ENCODE data around the gene C1GALT1C1. TPM values are rescaled to one million over a fixed set of nuclear protein-coding genes. Genes with fewer than 3 reads are reported as not detected.

The C1GALT1C1 gene
- total and polyA plus RNA-seq, 2 experiments from 2014 or later, result 16.3 to 18.8 TPM

DNA sequence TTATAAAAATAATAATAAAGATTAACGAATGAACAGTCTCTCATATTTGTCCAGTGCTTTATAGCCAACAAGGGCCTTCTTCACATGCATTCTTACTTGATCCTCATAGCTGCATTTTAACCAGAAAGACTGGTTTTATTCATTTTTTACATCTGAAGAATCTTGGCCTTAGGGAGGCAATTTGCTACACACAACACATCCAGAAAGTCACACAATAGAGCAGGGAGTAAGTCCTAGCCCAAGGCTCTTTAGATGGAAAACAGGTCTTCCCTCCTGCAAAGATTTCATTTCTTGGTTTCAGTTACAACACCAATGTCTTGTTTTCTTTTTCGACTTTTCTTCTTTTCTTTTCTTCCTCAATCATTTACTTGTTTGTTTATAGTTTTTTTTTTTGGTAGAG lies 13.0 kb upstream of the C1GALT1C1 start (continued):
- TF ChIP-seq, protein P1, sequence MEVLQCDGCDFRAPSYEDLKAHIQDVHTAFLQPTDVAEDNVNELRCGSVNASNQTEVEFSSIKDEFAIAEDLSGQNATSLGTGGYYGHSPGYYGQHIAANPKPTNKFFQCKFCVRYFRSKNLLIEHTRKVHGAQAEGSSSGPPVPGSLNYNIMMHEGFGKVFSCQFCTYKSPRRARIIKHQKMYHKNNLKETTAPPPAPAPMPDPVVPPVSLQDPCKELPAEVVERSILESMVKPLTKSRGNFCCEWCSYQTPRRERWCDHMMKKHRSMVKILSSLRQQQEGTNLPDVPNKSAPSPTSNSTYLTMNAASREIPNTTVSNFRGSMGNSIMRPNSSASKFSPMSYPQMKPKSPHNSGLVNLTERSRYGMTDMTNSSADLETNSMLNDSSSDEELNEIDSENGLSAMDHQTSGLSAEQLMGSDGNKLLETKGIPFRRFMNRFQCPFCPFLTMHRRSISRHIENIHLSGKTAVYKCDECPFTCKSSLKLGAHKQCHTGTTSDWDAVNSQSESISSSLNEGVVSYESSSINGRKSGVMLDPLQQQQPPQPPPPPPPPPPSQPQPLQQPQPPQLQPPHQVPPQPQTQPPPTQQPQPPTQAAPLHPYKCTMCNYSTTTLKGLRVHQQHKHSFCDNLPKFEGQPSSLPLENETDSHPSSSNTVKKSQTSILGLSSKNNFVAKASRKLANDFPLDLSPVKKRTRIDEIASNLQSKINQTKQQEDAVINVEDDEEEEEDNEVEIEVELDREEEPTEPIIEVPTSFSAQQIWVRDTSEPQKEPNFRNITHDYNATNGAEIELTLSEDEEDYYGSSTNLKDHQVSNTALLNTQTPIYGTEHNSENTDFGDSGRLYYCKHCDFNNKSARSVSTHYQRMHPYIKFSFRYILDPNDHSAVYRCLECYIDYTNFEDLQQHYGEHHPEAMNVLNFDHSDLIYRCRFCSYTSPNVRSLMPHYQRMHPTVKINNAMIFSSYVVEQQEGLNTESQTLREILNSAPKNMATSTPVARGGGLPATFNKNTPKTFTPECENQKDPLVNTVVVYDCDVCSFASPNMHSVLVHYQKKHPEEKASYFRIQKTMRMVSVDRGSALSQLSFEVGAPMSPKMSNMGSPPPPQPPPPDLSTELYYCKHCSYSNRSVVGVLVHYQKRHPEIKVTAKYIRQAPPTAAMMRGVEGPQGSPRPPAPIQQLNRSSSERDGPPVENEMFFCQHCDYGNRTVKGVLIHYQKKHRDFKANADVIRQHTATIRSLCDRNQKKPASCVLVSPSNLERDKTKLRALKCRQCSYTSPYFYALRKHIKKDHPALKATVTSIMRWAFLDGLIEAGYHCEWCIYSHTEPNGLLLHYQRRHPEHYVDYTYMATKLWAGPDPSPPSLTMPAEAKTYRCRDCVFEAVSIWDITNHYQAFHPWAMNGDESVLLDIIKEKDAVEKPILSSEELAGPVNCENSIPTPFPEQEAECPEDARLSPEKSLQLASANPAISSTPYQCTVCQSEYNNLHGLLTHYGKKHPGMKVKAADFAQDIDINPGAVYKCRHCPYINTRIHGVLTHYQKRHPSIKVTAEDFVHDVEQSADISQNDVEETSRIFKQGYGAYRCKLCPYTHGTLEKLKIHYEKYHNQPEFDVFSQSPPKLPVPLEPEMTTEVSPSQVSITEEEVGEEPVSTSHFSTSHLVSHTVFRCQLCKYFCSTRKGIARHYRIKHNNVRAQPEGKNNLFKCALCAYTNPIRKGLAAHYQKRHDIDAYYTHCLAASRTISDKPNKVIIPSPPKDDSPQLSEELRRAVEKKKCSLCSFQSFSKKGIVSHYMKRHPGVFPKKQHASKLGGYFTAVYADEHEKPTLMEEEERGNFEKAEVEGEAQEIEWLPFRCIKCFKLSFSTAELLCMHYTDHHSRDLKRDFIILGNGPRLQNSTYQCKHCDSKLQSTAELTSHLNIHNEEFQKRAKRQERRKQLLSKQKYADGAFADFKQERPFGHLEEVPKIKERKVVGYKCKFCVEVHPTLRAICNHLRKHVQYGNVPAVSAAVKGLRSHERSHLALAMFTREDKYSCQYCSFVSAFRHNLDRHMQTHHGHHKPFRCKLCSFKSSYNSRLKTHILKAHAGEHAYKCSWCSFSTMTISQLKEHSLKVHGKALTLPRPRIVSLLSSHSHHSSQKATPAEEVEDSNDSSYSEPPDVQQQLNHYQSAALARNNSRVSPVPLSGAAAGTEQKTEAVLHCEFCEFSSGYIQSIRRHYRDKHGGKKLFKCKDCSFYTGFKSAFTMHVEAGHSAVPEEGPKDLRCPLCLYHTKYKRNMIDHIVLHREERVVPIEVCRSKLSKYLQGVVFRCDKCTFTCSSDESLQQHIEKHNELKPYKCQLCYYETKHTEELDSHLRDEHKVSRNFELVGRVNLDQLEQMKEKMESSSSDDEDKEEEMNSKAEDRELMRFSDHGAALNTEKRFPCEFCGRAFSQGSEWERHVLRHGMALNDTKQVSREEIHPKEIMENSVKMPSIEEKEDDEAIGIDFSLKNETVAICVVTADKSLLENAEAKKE (CRISPR knock-in tag; IDR thresholded peaks at IDR 0.05), result no peak
- no peak for TF ChIP-seq ZNF331 (CRISPR knock-in tag; IDR thresholded peaks at IDR 0.05; ENCODE audit: low read depth)
- TF ChIP-seq STAT1 (IDR thresholded peaks at IDR 0.05; ENCODE audit: unreplicated experiment), result no peak
- no peak for TF ChIP-seq JUNB (IDR thresholded peaks at IDR 0.05; ENCODE audit: unreplicated experiment)
- TF ChIP-seq POLR2AphosphoS5 (IDR thresholded peaks at IDR 0.05; ENCODE audit: low read depth), result no peak
- no peak for TF ChIP-seq NANOG (IDR thresholded peaks at IDR 0.05; ENCODE audit: borderline replicate concordance)

DNA sequence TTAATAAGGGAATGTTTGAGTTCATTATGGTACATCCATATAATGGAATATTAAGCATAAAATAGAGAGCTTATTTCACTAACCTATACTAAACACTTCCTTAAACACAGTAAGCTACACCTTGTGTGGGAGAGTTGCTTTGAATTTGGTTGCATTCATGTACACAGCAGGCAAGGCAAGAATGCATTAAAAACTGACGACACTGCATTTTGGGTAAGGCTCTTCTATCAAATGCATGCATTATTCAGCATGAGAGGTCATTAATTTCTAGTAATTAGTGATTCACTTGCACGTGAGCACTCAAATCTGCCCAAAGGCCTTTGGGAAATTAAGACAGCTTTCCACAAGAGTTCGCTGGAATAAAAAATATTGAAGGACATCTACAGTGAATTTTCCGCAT lies 8.8 kb upstream of the C1GALT1C1 start:
- H3K4me2 ChIP-seq, result no peak overlapping the region
- H3K9me2 ChIP-seq (ENCODE audit: insufficient read depth), result no peaks in the 10 kb centered on the region
- no peak overlapping the region for H3K4me3 Mint-ChIP-seq
- H2AFZ ChIP-seq, result no peak overlapping the region
- no peak overlapping the region for H3K27ac ChIP-seq (ENCODE audit: low read depth)
- H3K36me3 Mint-ChIP-seq (ENCODE audit: low read depth), result no peaks in the 10 kb centered on the region
- H3K79me2 ChIP-seq (replicated peaks; ENCODE audit: insufficient read depth), result no peaks in the 10 kb centered on the region
- ATAC-seq (no peak), DNase-seq (ENCODE audit: low spot score) (no peak)
- H3K27me3 Mint-ChIP-seq (ENCODE audit: insufficient read depth, low read depth, poor library complexity), result peaks cover 1% of the 10 kb centered on the region
- no peaks in the 10 kb centered on the region; the same call in 2 of the 3 replicates for H3K4me1 Mint-ChIP-seq
- no peak overlapping the region for H3K4me3 ChIP-seq
- no peaks in the 10 kb centered on the region for H3K4me1 ChIP-seq (ENCODE audit: insufficient read depth)
- no peaks in the 10 kb centered on the region for H3K36me3 ChIP-seq (ENCODE audit: insufficient read depth)
- H3K27ac Mint-ChIP-seq, result no peak overlapping the region
- H4K20me1 ChIP-seq (replicated peaks; ENCODE audit: insufficient read depth), result no peaks in the 10 kb centered on the region
- no peaks in the 10 kb centered on the region for H3K9me3 Mint-ChIP-seq
- H3F3A ChIP-seq (replicated peaks; ENCODE audit: low read depth), result no peaks in the 10 kb centered on the region
- no peaks in the 10 kb centered on the region for H3K27me3 ChIP-seq (ENCODE audit: insufficient read depth)
- no peak for TF ChIP-seq JUNB (IDR thresholded peaks at IDR 0.05; ENCODE audit: unreplicated experiment)
- TF ChIP-seq NANOG (IDR thresholded peaks at IDR 0.05; ENCODE audit: borderline replicate concordance), result no peak
- no peak for TF ChIP-seq ZNF331 (CRISPR knock-in tag; IDR thresholded peaks at IDR 0.05; ENCODE audit: low read depth)
- TF ChIP-seq, protein P1 (CRISPR knock-in tag; IDR thresholded peaks at IDR 0.05), result no peak
- TF ChIP-seq EZH2phosphoT487 (IDR thresholded peaks at IDR 0.05; ENCODE audit: unreplicated experiment), result no peak
- TF ChIP-seq, protein P2, sequence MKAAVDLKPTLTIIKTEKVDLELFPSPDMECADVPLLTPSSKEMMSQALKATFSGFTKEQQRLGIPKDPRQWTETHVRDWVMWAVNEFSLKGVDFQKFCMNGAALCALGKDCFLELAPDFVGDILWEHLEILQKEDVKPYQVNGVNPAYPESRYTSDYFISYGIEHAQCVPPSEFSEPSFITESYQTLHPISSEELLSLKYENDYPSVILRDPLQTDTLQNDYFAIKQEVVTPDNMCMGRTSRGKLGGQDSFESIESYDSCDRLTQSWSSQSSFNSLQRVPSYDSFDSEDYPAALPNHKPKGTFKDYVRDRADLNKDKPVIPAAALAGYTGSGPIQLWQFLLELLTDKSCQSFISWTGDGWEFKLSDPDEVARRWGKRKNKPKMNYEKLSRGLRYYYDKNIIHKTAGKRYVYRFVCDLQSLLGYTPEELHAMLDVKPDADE (IDR thresholded peaks at IDR 0.05), result no peak

Measured in GM23338 (cell line).